ENCODE data around the gene ROR1.
"Not testable (repeated sequence)": the region's sequence is repeated elsewhere in the genome, so short reads cannot be mapped to it uniquely, and the experiment has no call there.

ROR1 gene

GRCh38 chr1:63784489-63785390, 10.9 kb downstream of the ROR1 start:
- Histone ChIP-seq H3K4me3 (ENCODE audit: low read length) (no peak overlapping the region), H3K9ac (ENCODE audit: low read length) (no peak overlapping the region), H3K27me3 (ENCODE audit: control insufficient read depth, insufficient read depth, low read length) (no peaks in the 10 kb centered on the region), H3K4me1 (ENCODE audit: control insufficient read depth, insufficient read depth, low read length) (peaks cover 28% of the 10 kb centered on the region), H3K36me3 (ENCODE audit: control insufficient read depth, insufficient read depth, low read length) (no peaks in the 10 kb centered on the region), H3K9me3 (ENCODE audit: control insufficient read depth, low read length) (no peaks in the 10 kb centered on the region)

- H3K9ac ChIP-seq (ENCODE audit: low read length); H3K4me3 ChIP-seq (ENCODE audit: low read length); H3K36me3 ChIP-seq (ENCODE audit: control insufficient read depth, insufficient read depth, low read length); H3K27me3 ChIP-seq (ENCODE audit: control insufficient read depth, insufficient read depth, low read length); H3K9me3 ChIP-seq (ENCODE audit: control insufficient read depth, low read length): not testable (repeated sequence)
- peaks cover 41% of the 10 kb centered on the region for H3K4me1 ChIP-seq (ENCODE audit: control insufficient read depth, insufficient read depth, low read length)
These were observed 13.5 kb downstream of the ROR1 start for GRCh38 chr1:63787270-63787669.

GRCh38 chr1:63787875-63788274, 14.1 kb downstream of the ROR1 start:
- no peaks in the 10 kb centered on the region for H3K9me3 ChIP-seq (ENCODE audit: control insufficient read depth, low read length)
- no peak overlapping the region for H3K9ac ChIP-seq (ENCODE audit: low read length)
- H3K4me1 ChIP-seq (ENCODE audit: control insufficient read depth, insufficient read depth, low read length): peaks cover 41% of the 10 kb centered on the region
- H3K36me3 ChIP-seq (ENCODE audit: control insufficient read depth, insufficient read depth, low read length): no peaks in the 10 kb centered on the region
- H3K27me3 ChIP-seq (ENCODE audit: control insufficient read depth, insufficient read depth, low read length): no peaks in the 10 kb centered on the region
- no peak overlapping the region for H3K4me3 ChIP-seq (ENCODE audit: low read length)

- Histone ChIP-seq H3K27me3 (ENCODE audit: control insufficient read depth, insufficient read depth, low read length) (no peaks in the 10 kb centered on the region), H3K4me3 (ENCODE audit: low read length) (no peak overlapping the region), H3K9ac (ENCODE audit: low read length) (no peak overlapping the region), H3K9me3 (ENCODE audit: control insufficient read depth, low read length) (no peaks in the 10 kb centered on the region), H3K4me1 (ENCODE audit: control insufficient read depth, insufficient read depth, low read length) (peaks cover 41% of the 10 kb centered on the region), H3K36me3 (ENCODE audit: control insufficient read depth, insufficient read depth, low read length) (no peaks in the 10 kb centered on the region)
These were observed 16.2 kb downstream of the ROR1 start for GRCh38 chr1:63789856-63790605.

- Histone ChIP-seq H3K27me3 (ENCODE audit: control insufficient read depth, insufficient read depth, low read length) (no peaks in the 10 kb centered on the region), H3K4me1 (ENCODE audit: control insufficient read depth, insufficient read depth, low read length) (peaks cover 41% of the 10 kb centered on the region), H3K4me3 (ENCODE audit: low read length) (no peak overlapping the region), H3K9me3 (ENCODE audit: control insufficient read depth, low read length) (no peaks in the 10 kb centered on the region), H3K36me3 (ENCODE audit: control insufficient read depth, insufficient read depth, low read length) (no peaks in the 10 kb centered on the region), H3K9ac (ENCODE audit: low read length) (no peak overlapping the region)
These were observed 17.2 kb downstream of the ROR1 start for GRCh38 chr1:63790989-63791388.

- no peak overlapping the region for H3K4me3 ChIP-seq (ENCODE audit: low read length)
- H3K36me3 ChIP-seq (ENCODE audit: control insufficient read depth, insufficient read depth, low read length): no peaks in the 10 kb centered on the region
- peaks cover 41% of the 10 kb centered on the region for H3K4me1 ChIP-seq (ENCODE audit: control insufficient read depth, insufficient read depth, low read length)
- no peak overlapping the region for H3K9ac ChIP-seq (ENCODE audit: low read length)
- no peaks in the 10 kb centered on the region for H3K9me3 ChIP-seq (ENCODE audit: control insufficient read depth, low read length)
- H3K27me3 ChIP-seq (ENCODE audit: control insufficient read depth, insufficient read depth, low read length): no peaks in the 10 kb centered on the region
These were observed 18.3 kb downstream of the ROR1 start for GRCh38 chr1:63792152-63792551.

- H3K27me3 ChIP-seq (ENCODE audit: control insufficient read depth, insufficient read depth, low read length): no peaks in the 10 kb centered on the region
- H3K36me3 ChIP-seq (ENCODE audit: control insufficient read depth, insufficient read depth, low read length): no peaks in the 10 kb centered on the region
- H3K9me3 ChIP-seq (ENCODE audit: control insufficient read depth, low read length): no peaks in the 10 kb centered on the region
- H3K4me3 ChIP-seq (ENCODE audit: low read length): no peak overlapping the region
- H3K4me1 ChIP-seq (ENCODE audit: control insufficient read depth, insufficient read depth, low read length): peaks cover 29% of the 10 kb centered on the region
- no peak overlapping the region for H3K9ac ChIP-seq (ENCODE audit: low read length)
These were observed 20.0 kb downstream of the ROR1 start for GRCh38 chr1:63793741-63794240.

- no peaks in the 10 kb centered on the region for H3K9me3 ChIP-seq (ENCODE audit: control insufficient read depth, low read length)
- no peaks in the 10 kb centered on the region for H3K36me3 ChIP-seq (ENCODE audit: control insufficient read depth, insufficient read depth, low read length)
- H3K9ac ChIP-seq (ENCODE audit: low read length): no peak overlapping the region
- H3K4me3 ChIP-seq (ENCODE audit: low read length): no peak overlapping the region
- no peaks in the 10 kb centered on the region for H3K27me3 ChIP-seq (ENCODE audit: control insufficient read depth, insufficient read depth, low read length)
- peaks cover 23% of the 10 kb centered on the region for H3K4me1 ChIP-seq (ENCODE audit: control insufficient read depth, insufficient read depth, low read length)
These were observed 20.5 kb downstream of the ROR1 start for GRCh38 chr1:63794354-63794753.

GRCh38 chr1:63794939-63795378, 21.1 kb downstream of the ROR1 start:
- no peak overlapping the region for H3K4me3 ChIP-seq (ENCODE audit: low read length)
- H3K36me3 ChIP-seq (ENCODE audit: control insufficient read depth, insufficient read depth, low read length): no peaks in the 10 kb centered on the region
- H3K9ac ChIP-seq (ENCODE audit: low read length): no peak overlapping the region
- H3K4me1 ChIP-seq (ENCODE audit: control insufficient read depth, insufficient read depth, low read length): peaks cover 17% of the 10 kb centered on the region
- no peaks in the 10 kb centered on the region for H3K27me3 ChIP-seq (ENCODE audit: control insufficient read depth, insufficient read depth, low read length)
- no peaks in the 10 kb centered on the region for H3K9me3 ChIP-seq (ENCODE audit: control insufficient read depth, low read length)

- no peak overlapping the region for H3K9ac ChIP-seq (ENCODE audit: low read length)
- no peaks in the 10 kb centered on the region for H3K36me3 ChIP-seq (ENCODE audit: control insufficient read depth, insufficient read depth, low read length)
- H3K9me3 ChIP-seq (ENCODE audit: control insufficient read depth, low read length): no peaks in the 10 kb centered on the region
- H3K4me3 ChIP-seq (ENCODE audit: low read length): no peak overlapping the region
- no peaks in the 10 kb centered on the region for H3K27me3 ChIP-seq (ENCODE audit: control insufficient read depth, insufficient read depth, low read length)
- H3K4me1 ChIP-seq (ENCODE audit: control insufficient read depth, insufficient read depth, low read length): peaks cover 12% of the 10 kb centered on the region
These were observed 21.6 kb downstream of the ROR1 start for GRCh38 chr1:63795455-63795854.

- Histone ChIP-seq H3K4me1 (ENCODE audit: control insufficient read depth, insufficient read depth, low read length) (no peaks in the 10 kb centered on the region), H3K27me3 (ENCODE audit: control insufficient read depth, insufficient read depth, low read length) (no peaks in the 10 kb centered on the region), H3K9ac (ENCODE audit: low read length) (no peak overlapping the region), H3K36me3 (ENCODE audit: control insufficient read depth, insufficient read depth, low read length) (no peaks in the 10 kb centered on the region), H3K9me3 (ENCODE audit: control insufficient read depth, low read length) (no peaks in the 10 kb centered on the region), H3K4me3 (ENCODE audit: low read length) (no peak overlapping the region)
These were observed 23.4 kb downstream of the ROR1 start for GRCh38 chr1:63797056-63797726.

- H3K9ac ChIP-seq (ENCODE audit: low read length): no peak overlapping the region
- H3K4me3 ChIP-seq (ENCODE audit: low read length): no peak overlapping the region
- no peaks in the 10 kb centered on the region for H3K4me1 ChIP-seq (ENCODE audit: control insufficient read depth, insufficient read depth, low read length)
- H3K9me3 ChIP-seq (ENCODE audit: control insufficient read depth, low read length): no peaks in the 10 kb centered on the region
- H3K36me3 ChIP-seq (ENCODE audit: control insufficient read depth, insufficient read depth, low read length): no peaks in the 10 kb centered on the region
- H3K27me3 ChIP-seq (ENCODE audit: control insufficient read depth, insufficient read depth, low read length): no peaks in the 10 kb centered on the region
These were observed 24.5 kb downstream of the ROR1 start for GRCh38 chr1:63798284-63798683.
